ENCODE data around the gene MICALL2.

MICALL2 gene

GRCh38 chr7:1431634-1432380 is 27.5 kb downstream of the MICALL2 start:
- DNase-seq, result no peak

- no peak for DNase-seq
Measured at GRCh38 chr7:1431226-1431625, 28.0 kb downstream of the MICALL2 start.

DNA sequence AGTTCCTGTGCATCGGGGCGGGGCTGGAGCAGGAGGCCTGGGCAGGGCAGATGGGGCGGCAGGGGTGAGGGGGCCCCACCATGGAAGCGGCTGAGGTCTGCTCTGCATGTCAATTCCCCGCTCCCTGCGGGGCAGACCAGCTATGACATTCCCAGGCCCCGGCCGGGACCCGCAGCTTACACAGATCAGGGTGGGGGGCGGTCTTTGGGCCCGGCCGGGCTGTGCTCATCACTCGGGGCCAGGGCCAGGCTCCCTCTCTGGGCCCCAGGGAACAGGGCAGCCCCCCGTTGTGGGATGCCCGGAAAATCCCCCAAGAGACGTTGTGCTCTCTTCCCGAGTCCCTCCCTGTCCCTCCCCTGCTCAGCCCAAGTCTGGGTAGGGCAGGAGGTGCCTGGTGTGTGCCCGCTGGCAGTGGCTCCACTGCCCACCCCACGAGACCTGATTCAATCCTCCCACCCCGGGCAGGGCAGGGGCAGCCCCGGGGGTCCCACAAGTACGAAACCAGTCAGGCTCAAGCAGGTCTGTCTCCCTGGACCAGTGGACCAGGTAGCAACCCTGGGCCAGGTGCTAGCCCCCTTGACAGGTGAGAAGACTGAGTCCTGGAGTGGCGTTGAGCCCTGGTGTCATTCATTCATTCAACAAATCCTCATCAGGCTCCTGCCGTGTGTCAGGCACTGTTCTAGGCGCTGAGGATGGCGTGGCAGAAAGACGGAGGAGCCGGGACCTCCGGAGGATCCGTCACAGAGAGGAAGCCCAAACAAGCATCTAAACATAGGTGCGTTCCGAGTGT is 29.0 kb downstream of the MICALL2 start:
- no peak for DNase-seq

GRCh38 chr7:1428941-1429501 is 30.2 kb downstream of the MICALL2 start:
- no peak for DNase-seq

DNA sequence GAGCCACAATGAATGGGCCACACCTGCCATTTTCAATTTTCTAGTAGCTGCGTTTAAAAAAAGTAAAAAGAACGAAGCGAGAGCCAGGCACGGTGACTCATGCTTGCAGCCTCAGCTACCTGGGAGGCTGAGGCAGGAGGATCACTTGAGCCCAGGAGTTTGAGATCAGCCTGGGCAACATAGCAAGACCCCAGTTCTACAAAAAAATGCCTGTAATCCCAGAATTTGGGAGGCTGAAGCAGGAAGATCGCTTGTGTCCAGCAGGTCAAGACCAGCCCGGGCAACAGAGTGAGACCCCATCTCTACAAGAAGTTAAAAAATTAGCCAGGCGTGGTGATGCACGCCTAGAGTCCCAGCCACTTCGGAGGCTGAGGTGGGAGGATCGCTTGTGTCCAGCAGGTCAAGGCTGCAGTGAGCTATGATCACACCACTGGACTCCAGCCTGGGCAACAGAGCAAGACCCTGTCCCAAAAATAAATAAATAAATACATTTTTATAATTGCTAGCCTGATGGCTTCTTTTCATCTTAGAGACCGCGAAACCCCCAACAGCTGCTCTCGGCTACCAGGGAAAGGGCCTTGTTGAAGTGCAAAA is 32.1 kb downstream of the MICALL2 start:
- no peak for DNase-seq

DNA sequence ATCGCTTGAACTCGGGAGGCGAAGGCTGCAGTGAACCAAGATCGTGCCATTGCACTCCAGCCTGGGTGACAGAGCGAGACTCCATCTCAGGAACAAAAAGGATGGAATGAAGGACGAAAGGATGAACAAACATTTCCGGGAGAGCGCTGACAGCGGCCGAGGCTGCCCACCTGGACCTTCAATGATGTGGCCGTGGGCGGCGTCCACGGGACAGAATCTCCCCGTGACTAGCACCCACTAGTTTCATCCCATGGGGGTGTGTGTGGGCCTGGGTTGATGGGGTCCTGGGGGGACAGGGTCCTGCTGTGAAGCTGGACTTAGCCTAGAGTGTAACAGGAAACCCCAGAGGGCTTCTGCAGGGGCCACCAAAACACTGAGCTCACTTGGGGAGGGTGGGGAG is 32.8 kb downstream of the MICALL2 start:
- no peak for DNase-seq

DNA sequence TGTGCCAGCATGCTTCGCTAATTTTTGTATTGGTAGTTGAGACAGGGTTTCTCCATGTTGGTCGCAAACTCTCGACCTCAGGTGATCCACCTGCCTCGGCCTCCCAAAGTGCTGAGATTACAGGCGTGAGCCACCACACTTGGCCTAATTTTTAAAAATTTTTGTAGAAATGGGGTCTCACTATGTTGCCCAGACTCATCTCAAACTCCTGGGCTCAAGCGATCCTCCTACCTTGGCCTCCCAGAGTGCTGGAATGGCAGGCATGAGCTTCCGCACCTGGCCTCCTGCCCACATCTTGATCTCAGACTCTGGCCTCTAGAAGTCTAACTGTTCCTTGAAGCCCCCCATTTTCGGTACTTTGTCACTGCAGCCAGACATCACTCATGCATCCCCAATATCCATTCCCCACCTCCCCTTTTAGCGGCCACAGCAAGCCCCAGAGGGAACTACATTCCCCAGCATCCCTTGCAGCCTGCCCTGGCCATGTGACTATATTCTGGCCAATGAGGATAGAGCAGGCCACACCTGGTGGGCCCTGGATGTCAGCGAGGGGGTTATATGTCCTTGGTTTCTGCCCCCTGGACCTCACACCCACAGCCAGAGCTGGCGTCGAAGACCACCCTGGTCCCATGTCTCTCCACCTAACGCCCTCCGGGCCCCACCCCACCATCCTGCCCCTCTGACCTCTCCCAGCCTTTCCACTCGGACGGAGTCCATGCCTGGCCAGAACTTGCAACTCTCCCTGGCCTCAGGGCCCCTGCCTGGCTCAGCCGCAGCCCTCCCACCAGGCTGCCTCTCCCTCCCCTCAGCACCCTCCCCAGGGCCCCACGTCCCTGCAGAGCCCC is 33.8 kb downstream of the MICALL2 start:
- DNase-seq, result peak in 1 of 2 experiments; percentile 34

GRCh38 chr7:1424041-1424440 is 35.2 kb downstream of the MICALL2 start:
- DNase-seq, result no peak

DNA sequence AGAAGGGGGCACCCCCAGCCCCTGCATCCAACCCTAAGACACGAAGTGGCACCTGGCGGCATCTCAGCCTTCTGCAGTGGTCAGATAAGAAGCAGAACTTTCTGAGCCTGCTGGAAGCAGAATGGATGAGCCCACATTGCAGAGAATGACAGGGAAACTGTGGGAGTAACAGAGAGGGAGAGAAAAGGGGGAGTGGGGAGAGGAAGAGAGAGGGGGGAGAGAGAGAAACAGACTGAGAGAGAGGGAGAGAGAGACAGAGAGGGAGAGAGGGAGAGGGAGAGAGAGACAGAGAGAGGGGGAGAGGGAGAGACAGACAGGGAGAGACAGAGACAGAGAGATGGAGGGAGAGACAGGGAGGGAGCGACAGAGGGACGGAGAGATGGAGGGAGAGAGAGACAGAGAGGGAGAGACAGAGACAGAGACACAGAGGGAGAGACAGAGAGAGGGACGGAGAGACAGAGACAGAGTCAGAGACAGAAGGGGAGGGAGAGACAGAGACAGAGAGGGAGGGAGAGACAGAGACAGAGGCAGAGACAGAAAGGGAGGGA is 35.9 kb downstream of the MICALL2 start:
- no peak for DNase-seq

GRCh38 chr7:1422512-1423263 is 36.6 kb downstream of the MICALL2 start:
- DNase-seq, result no peak

DNA sequence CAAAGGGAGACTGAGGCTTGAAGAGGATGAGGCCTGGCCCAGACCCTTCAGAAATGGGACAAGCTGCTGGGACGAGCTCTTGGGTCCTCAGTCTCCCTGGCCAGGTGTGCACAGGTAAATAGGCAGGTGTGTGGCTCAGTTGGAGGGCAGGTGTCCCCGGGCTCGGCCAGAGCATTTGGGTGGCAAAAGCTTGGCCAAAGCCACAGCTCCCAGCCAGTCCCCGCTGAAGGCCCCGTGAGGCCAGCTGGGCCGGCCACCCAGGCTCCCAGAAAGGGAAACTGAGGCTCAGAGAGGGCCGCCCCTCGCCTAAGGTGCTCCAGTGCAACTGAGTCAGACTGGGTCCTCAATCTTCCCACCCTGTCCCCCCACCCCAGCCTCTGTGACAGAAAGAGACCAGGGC is 37.3 kb downstream of the MICALL2 start:
- DNase-seq, result no peak

DNA sequence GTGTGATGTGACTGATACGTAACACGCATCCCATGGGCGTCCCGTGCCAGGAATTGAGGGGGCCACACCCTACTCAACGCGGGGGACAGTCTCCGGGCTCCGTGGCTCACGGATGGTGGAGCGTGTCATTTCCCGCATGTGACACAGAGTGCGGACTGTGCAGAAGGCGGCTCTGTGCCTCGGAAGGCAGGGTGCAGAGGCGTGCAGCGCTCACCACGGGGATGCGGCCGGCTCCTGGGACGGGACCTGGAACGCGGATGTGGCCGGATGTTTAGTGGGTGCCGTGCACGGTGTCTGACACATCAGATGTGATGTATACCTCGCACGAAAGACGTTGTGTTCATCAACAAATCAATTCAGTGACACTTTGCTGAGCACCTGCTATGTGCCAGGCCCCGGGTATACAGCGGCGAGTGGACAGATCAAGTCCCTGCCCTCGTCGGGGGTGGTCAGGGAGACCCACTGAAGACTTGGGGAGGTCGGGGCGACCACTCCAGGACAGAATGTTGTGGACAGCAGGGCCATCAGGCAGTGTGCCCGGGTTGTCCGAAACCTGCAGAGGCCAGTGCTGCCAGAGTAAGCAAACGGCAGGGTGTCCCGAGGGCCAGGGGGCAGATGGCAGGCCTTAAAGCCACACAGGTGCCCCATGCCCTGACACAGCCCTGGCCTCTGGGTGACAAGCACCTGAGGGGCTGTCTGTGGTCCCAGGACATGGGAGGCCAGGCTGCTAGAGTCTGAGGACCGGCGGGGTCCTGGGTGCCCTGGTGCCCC is 38.1 kb downstream of the MICALL2 start:
- DNase-seq, result no peak

DNA sequence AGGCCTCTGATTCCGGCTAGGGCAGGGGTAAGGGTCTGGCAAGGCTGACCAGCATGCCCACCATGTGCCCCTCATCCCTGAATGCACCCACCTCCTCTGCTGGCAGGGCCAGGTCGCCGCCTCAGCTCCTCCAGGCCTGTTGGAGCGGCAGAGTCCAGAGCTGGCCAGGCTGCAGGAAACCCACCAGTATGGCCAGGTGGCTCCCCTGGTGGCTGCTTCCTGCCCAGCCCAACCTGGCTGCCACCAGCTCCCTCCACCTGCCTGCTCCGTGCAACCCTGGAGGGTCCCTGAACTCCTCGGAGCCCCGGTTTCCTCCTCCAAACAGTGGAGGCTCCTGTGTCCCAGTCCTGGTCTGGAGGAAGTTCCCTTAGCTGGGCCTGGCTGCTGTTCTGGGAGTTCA is 39.6 kb downstream of the MICALL2 start:
- DNase-seq, result no peak

DNA sequence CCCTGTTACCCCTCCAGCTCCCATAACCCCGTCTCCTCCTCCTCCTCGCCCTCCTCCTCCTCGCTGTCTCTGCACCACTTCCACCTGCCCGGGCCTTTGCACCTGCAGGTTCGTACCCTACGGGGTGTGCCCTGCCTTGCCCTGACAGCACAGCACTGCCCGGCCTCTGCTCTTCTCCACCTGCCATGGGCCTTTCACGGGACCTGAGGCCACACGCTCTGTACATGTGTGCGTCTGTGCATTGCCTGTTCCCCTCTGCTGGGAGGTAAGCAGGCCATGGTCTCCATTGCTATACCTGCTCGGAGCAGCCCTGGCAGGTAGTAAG is 40.0 kb downstream of the MICALL2 start:
- DNase-seq, result no peak

DNA sequence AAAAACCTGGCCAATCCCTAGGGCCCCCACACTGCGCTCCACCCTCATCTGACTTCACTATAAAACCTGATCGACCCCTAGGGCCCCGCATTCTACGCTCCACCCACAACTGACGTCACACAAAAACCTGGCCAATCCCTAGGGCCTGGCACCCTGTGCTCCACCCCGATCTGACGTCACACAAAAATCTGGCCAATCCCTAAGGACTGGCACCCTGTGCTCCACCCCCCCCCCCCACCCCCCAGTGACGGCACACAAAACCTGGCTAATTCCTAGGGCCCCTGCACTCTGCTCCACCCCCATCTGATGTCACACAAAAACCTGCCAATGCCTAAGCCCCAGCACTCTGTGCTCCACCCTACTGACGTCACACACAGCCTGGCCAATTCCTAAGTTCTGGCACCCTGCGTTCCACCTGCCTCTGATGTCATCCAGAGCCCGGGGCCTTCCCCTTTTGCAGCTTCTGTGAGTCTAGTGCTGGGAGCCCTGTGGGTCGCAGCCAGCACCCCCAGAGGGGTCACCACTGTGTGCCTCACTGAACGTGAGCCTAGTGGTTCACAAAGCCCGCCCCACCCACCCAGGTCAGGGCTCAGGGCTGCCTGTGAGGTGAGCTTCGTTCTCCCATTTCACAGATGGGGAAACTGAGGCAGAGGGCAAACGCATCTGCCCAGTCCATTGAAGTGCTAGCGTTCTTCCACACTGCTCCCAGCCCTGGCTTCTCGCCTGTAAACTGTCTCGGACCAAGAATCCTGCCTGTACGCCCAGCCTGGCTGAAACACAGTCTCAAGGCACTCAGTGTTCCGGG is 40.6 kb downstream of the MICALL2 start:
- DNase-seq, result peak in 1 of 2 experiments; percentile 72

DNA sequence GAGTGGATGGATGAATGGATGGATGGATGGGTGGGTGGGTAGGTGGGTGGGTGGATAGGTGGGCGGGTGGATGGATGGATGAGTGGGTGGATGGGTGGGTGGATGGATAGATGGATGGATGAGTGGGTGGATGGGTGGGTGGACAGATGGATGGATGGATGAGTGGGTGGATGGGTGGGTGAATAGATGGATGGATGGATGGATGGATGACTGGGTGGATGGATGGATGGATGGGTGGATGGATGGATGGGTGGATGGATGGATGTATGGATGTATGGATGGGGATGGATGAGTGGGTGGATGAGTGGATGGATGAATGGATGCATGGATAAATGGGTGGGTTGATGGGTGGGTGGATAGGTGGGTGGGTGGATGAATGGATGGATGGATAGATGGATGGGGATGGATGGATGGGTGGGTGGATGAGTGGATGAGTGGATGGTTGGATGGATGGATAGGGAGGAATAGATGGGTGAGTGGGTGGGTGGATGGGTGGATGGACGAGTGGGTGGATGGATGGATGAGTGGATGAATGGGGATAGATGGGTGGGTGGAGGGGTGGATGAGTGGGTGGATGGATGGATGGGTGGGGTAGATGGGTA is 43.8 kb downstream of the MICALL2 start:
- no peak for DNase-seq

- no peak for DNase-seq
Measured at GRCh38 chr7:1413936-1414639, 45.2 kb downstream of the MICALL2 start.

- DNase-seq, result peak; percentile 26 to 80
Measured at GRCh38 chr7:1412322-1413261, 46.7 kb downstream of the MICALL2 start.
